Kidney (tissue), 14 donors: ENCODE data around the gene SF3A2. TPM values are rescaled to one million over a fixed set of nuclear protein-coding genes. Genes with fewer than 3 reads are reported as not detected.

Experiments
- DNase-seq, 5 donors: peaks; one replicate each; pipeline ENCODE4 v3.0.0-alpha.2; 2013 to 2020
- FAIRE-seq: peaks from 2 replicates; lab custom pipeline; 2012; peaks lifted over from hg19 to GRCh38; lab: Jason Lieb, UNC
- H3K27ac ChIP-seq, 2 donors: one replicate each; pipeline ENCODE4 v1.7.0; 2013; ENCODE audit warnings: low read depth in 2 of 2, low read length in 2 of 2, inconsistent platforms in 1 of 2
- H3K27me3 ChIP-seq: one replicate; pipeline ENCODE4 v1.7.1; 2013; ENCODE audit warnings: low read length, inconsistent platforms; ENCODE audit not compliant: control insufficient read depth, insufficient read depth
- H3K36me3 ChIP-seq, 3 donors: one replicate each; pipeline versions ENCODE4 v1.7.0 to v1.7.1; 2013; ENCODE audit warnings: low read length in 3 of 3, control low read depth in 1 of 3, inconsistent platforms in 1 of 3; ENCODE audit not compliant: insufficient read depth in 3 of 3, control insufficient read depth in 2 of 3
- H3K4me1 ChIP-seq, 3 donors: one replicate each; pipeline versions ENCODE4 v1.7.0 to v1.7.1; 2013; ENCODE audit warnings: low read length in 3 of 3, inconsistent platforms in 1 of 3, low read depth in 1 of 3; ENCODE audit not compliant: control insufficient read depth in 2 of 3, insufficient read depth in 2 of 3
- H3K4me3 ChIP-seq, 3 donors: one replicate each; pipeline versions ENCODE4 v1.7.0 to v1.8.1; 2013; ENCODE audit warnings: low read length in 3 of 3, control low read depth in 1 of 3, inconsistent platforms in 1 of 3
- H3K9ac ChIP-seq, 3 donors: one replicate each; pipeline versions ENCODE4 v1.7.0 to v1.7.1; 2013; ENCODE audit warnings: low read length in 3 of 3, control low read depth in 1 of 3, inconsistent platforms in 1 of 3
- H3K9me3 ChIP-seq, 3 donors: one replicate each; pipeline versions ENCODE4 v1.7.0 to v1.7.1; 2013; ENCODE audit warnings: low read length in 3 of 3, control low read depth in 1 of 3, inconsistent platforms in 1 of 3; ENCODE audit not compliant: control insufficient read depth in 2 of 3, insufficient read depth in 1 of 3
- CTCF ChIP-seq: IDR thresholded peaks from 3 replicates; pipeline ENCODE4 v1.5.1; 2012; ENCODE audit warnings: mild to moderate bottlenecking, moderate library complexity, borderline replicate concordance; ENCODE audit not compliant: insufficient read depth; ENCODE audit errors: extremely low read depth
- intact Hi-C: fragments of 100-400 bp; cut with DNase I; formaldehyde crosslinking; loops from one replicate; pipeline ENCODE4 v1.11.1; 2022
- polyA plus RNA-seq: library from polyadenylated mRNA; stranded (reverse); fragments of 350-450 nt; fragmentation: Illumina TruSeq; extraction: RNeasy Lipid Tissue Mini Kit (QIAGEN cat#74804); gene quantifications from one replicate; pipeline ENCODE4 v1.2.3, GENCODE V29; 2014; ENCODE audit warnings: low read depth, low replicate concordance; ENCODE audit not compliant: insufficient read depth
- total RNA-seq: library from RNA; stranded (reverse); fragmentation: NEBNext Ultra II Directional; extraction: Animal tissue kit (Norgen Biotek cat#: 25700); gene quantifications from one replicate; pipeline ENCODE4 v1.2.1, GENCODE V29; 2021
- donor health status: control.
- donor health status: control.
- donor health status: control.
- donor health status: control.
- donor health status: control.
- donor health status: DM: yes; HTN: yes; CAD: no.
- donor health status: Normal renal cell carcinoma (clear cell type).

SF3A2 gene
- total and polyA plus RNA-seq, 2 donors from 2014 or later: 25.7 to 64.1 TPM

GRCh38 chr19:2254064-2254872 is 17.6 kb downstream of the SF3A2 start:
- Histone ChIP-seq H3K4me3 (no peak overlapping the region), H3K4me1 (peaks cover 0 to 6% (median 0%) of the 10 kb centered on the region in 3 donors), H3K27me3 (peaks cover 2% of the 10 kb centered on the region), H3K36me3 (no peaks in the 10 kb centered on the region), H3K9ac (no peak overlapping the region), H3K27ac (no peak overlapping the region), H3K9me3 (no peaks in the 10 kb centered on the region)
- intact Hi-C loops: no loop called here
- TF ChIP-seq CTCF: no peak
- FAIRE-seq: no peak
- peak; percentile 59 to 80 (median 66) for DNase-seq

- no peak for TF ChIP-seq CTCF
These were observed 18.7 kb downstream of the SF3A2 start for GRCh38 chr19:2255112-2255845.

GRCh38 chr19:2255982-2256685 is 19.5 kb downstream of the SF3A2 start, which contains the start of gene JSRP1:
Gene JSRP1 (minus strand): TSS chr19:2256417. CDS start chr19:2255314, 1,103 bp downstream.
- TF ChIP-seq CTCF: no peak
- Histone ChIP-seq H3K4me3 (no peak within 1 kb of the TSS), H3K36me3 (no peaks in the 10 kb centered on the region), H3K27me3 (peaks cover 2% of the 10 kb centered on the region), H3K9ac (no peak within 1 kb of the TSS), H3K4me1 (peaks cover 0 to 6% (median 0%) of the 10 kb centered on the region in 3 donors), H3K9me3 (no peaks in the 10 kb centered on the region), H3K27ac (no peak within 1 kb of the TSS)
- FAIRE-seq (no peak), DNase-seq (peak in 2 of 5 donors; percentile 62 to 71)
- intact Hi-C loops: no loop called here

More at GRCh38 chr19:2255112-2255845, 18.7 kb downstream of the SF3A2 start:
- Histone ChIP-seq H3K27ac (no peak overlapping the region), H3K36me3 (no peaks in the 10 kb centered on the region), H3K4me1 (peaks cover 0 to 6% (median 0%) of the 10 kb centered on the region in 3 donors), H3K9me3 (no peaks in the 10 kb centered on the region), H3K4me3 (no peak overlapping the region), H3K27me3 (peaks cover 2% of the 10 kb centered on the region), H3K9ac (no peak overlapping the region)
- FAIRE-seq (no peak), DNase-seq (peak in 1 of 5 donors; percentile 75)
- intact Hi-C loops: no loop called here
